HG02759 (cell line): ENCODE results near the gene SMOC1.

ENCODE experiments used
- ATAC-seq: cut with Tn5 transposase; IDR thresholded peaks from one replicate; pipeline ENCODE4 v1.9.1; 2021; ENCODE audit warnings: mild to moderate bottlenecking, moderate library complexity; ENCODE audit not compliant: unreplicated experiment

SMOC1 gene

DNA sequence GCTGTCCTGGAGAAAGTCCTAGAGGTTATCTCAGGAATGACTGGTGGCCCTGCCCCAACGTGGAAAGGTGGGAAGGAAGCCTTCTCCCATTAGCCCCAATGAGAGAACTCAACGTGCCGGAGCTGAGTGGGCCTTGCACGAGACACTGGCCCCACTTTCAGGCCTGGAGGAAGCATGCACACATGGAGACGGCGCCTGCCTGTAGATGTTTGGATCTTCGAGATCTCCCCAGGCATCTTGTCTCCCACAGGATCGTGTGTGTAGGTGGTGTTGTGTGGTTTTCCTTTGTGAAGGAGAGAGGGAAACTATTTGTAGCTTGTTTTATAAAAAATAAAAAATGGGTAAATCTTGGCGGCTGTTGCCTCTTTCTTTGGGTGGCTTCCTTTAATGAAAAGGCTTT, 152.8 kb downstream of the SMOC1 start:
- no peak for ATAC-seq

DNA sequence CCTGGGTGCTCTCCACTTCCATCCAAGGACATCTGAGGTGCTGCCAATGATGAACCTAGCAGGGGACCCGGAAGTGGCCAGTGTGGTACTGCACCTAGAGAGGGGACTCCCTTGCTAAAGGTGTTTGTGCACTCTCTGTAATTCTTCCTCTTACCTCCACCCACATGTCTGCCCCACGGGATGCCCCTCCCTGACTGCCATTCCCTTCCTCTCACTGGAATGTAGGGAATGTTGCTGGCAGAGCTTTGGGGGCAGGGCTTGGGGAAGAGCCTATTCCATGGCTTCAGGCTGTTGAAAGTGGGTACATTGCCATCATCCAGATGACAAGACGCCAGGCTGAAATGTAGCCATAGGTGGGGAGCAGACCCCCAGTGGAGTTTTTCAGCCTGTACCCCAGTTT, 153.2 kb downstream of the SMOC1 start:
- ATAC-seq: no peak

- ATAC-seq: no peak
These were observed 153.9 kb downstream of the SMOC1 start for GRCh38 chr14:70033116-70033515.

DNA sequence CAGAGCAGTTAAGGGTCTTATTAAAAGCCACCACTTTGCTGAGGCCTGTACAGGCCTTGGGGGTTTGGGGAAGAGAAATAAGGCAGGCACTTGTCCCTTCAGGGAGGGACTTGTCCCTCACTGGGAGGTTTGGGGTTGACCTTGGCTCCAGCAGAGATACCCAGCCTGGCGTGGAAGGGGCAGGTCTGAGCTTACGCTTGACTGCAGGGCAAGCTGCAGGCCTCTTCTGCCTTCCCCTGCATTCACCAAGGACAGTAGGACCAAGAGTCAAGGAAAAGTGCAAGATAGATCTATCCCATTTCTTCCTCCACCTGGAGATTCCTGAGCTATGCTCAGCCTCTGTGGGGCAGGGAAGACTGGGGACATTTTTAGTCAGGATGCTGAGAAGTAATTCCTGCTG, 154.3 kb downstream of the SMOC1 start:
- ATAC-seq: no peak

DNA sequence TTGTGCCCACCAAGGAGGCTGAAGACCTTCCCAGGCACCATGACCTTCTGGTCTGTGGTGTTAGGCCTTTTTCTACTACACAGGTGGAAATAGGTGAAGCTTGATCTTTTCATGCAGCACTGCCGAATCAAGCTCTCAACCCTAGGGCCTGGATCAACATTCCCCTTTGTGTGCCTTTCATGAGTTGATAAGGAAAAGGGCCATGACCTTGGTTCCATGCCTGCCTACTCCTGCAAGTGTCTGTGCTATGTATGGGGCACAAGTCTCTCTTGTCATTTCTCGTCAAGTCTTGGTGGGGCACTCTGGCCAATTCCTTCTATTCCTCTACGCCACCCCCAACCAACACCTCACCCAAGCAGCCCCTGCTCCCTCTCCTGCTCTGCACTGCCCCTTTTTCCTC, 155.0 kb downstream of the SMOC1 start:
- ATAC-seq: no peak

DNA sequence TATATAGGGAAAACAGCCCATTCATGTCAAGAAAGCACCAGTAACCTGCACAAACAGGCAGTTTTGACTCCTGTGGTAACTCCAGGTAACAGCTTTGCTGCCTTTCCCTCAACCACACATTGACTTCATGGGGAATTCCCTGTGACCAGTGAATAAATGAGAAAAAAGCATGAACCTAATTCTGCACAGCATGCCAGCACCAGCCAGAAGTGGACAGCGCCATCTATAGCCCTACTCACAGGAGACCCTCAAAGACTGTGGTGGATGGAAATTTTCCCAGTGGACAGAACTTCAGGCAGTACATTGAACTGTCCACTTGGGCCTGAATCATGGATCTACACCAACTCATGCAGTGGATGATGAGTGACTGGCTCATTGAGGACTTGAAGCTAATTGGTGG, 157.4 kb downstream of the SMOC1 start:
- ATAC-seq: no peak

DNA sequence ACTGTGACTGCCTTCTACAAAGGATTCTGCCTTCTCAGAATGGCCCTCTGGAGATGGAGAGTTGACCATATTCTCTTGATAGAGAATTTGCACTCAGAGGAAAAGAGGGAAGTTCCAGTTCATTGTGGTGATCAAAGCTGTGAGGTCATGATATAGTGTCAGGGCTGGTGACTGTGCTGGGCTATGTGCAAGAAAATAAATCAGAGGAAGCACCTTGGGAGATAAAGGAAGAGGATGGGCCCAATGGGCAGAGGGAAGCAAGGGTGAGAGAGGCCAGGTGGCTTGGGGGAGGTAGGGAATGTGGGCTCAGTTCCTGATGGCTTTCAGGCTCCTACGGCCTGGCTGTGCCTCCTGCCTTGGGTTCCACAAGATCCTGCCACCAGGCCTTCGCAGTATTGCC, 163.8 kb downstream of the SMOC1 start:
- ATAC-seq: no peak

DNA sequence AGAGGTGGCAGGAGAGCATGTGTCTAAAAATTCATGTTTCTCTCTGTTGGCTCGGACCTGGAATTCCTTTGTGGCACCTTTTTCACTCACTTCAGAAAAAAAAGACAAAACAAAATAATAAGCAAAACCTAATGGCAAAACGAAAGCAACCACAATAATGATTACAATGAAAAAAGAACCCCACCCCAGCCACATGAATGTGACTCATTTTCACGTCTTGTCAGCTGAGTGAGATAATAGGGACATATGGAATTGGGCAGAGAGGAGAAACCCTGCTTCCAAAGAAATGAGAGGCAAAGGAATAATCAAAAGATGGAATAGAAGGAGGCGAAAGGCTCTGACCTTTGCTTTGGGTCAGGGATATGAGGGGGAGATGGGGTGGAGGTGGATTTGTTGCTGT, 166.1 kb downstream of the SMOC1 start:
- no peak for ATAC-seq

- ATAC-seq: no peak
These were observed 166.8 kb downstream of the SMOC1 start for GRCh38 chr14:70045844-70046535.

GRCh38 chr14:70047598-70048312, 168.5 kb downstream of the SMOC1 start:
- ATAC-seq: no peak

- ATAC-seq: no peak
These were observed 169.1 kb downstream of the SMOC1 start for GRCh38 chr14:70048313-70048654.

DNA sequence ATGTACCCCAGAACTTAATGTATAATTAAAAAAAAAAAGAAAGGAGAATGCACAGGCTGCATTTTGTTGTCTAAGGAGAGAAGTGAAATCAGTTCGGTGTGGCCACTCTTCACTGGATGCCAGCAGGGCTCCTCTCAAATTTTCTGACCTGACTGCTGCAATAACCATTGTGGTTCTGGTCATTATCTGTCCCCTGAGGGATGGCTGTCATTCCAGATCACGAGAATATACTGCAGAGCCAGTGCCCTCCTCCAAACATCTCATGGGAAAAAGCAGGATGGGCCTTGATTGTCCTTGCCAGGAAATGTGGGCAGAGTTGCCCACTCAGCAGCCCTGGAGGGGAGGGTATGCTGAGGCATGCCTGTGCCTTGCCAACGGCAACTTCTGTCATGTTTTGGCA, 170.4 kb downstream of the SMOC1 start:
- ATAC-seq: no peak

DNA sequence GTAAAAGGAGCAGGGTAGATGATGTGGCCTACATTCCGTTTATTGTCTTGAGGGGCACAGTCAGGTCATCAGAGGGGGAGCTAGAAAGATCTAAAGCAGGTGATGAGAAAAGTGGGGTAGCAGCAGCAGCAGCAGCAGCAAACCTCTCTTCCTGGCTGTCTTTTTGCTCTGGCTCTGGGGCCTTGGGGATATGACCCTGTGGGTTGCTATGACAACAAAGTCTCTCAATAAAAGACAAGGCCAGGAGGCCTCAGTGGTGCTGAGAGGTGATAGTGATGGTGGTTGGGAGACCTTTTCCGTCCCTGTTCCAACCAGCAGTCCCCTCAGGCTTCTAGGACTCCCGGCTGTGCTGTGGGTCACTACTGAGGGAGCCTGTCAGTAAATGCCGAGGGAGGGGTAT, 170.9 kb downstream of the SMOC1 start:
- ATAC-seq: no peak

DNA sequence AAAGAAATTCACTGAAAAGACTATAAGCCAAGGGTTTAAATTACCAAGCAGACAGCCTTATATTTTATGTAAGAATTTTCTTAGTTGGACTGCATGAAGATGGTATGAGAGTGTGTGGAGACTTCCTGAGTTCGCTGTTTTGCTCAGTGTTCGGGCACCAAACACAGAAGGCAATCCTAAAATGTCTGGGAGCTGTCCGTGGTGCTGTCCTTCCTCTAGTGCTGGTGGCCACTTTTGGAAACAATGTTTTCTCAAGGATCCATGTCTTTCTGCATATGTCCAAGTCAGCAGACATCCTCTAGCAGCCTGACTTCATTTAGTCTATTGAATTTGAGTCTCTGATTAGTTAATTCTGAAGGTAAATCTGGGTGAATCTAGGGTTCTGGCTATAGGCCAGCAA, 173.8 kb downstream of the SMOC1 start:
- ATAC-seq: no peak

DNA sequence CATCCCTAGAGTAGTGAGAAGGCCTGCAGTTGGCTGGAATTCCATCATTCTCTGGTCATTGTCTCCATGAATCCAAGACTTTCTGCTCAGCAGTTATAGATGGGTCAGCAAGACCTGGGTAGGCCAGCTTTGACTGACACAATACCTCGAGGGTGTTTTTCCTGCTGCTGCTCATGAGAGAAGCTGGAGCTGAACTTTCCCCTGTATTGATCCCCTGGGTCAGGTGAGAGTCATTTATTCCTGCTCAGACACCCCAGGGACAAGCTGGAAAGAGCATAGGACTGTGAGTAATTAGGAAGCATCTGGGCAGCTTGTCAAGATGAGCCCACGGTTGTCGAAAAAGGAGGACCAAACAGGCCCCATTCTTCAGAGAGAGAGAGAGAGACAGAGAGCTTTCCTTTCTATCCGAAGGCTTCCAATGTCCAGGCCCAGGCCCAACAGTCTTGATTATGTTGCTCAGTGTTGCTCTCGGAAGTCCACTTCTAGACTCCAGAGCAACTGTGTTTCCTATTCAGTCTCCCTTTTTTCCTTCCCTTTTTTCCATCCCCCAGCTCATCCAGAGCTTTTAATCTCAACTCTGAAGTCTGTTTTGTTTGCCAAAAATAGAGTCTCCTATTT, 178.4 kb downstream of the SMOC1 start:
- no peak for ATAC-seq

- ATAC-seq: no peak
These were observed 180.3 kb downstream of the SMOC1 start for GRCh38 chr14:70059545-70059944.

- ATAC-seq: no peak
These were observed 181.9 kb downstream of the SMOC1 start for GRCh38 chr14:70061108-70061507.

DNA sequence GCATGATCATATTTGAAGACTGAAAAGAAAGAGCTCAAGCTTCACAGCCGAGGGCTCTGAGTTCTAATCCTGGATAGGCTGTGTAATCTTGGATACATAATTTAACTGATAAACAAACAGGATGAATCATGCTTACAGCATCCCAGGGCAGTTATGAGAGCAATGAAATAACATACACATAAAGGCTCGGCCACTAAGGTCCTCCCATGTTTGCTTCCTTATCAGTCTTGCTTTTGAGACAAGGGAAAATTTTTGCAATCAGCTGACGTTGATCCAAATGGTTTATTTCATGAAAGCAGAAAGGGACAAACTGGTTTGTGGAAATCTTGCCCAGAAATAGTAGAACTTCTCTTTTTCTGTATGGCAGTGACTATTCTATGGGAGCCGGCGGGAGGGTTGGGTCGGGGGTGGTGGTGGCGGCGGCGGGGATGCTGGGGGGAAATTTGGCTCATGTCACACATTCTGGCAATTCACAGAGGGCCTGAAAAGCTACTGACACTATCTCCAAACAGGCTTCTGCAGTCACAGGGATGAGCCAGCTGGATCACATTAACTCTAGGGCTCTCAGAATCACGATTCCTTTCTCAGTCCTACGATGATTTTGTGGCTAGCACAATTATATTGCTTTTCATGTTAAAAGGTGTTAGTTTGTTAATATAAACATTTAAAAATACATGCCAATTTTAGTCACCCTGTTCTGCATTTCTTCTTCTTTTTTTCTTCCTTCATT, 185.1 kb downstream of the SMOC1 start:
- ATAC-seq: no peak

DNA sequence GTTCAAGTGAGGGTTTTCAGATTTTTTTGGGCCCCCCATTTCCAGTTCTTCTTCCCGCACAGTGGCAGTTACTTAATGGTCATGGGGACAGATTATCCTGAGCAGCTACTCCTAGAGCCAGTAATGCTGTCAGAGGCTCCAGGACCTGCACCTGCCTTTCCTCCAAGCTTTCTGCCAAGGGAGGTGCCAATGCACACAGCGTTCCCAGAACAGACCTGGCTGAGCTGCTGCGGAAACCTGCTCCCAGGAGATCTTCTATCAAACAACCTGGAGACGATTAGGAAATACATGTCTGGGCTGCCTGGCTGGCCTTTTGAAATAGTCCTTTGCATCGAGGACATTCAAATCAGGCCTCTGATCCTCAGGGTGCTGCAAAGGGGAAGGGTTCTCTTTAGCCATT, 188.6 kb downstream of the SMOC1 start:
- no peak for ATAC-seq

GRCh38 chr14:70069186-70069585, 190.0 kb downstream of the SMOC1 start:
- no peak for ATAC-seq

DNA sequence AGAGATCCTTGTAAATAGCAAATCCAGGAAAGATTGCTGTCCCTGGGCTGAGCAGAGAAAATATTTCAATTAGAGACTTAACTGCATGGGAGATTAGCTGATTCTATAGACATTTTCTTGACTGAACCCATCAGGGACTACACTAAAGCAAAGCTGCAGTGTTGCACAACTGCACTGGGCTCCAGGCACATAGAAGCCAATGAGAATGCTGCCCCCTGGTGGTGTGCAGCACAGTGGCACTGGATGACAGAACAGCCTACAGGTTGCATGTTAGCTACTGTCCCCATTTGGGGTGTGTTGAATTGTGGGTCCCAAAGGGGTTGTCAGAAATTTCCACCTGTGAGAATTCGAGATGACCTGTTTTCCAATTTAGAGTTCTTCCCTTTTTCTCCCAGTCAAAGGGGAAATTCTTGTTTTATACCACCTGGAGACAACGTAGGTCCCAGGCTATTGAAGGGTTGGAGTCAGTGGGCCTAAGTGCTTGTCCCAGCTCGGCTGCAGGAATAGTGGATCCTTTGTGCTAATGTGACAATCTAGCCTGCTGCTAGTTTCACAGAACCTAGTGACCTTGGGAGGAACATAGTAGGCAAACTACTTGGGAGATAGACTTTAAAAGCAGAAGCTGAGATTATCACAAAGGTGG, 194.8 kb downstream of the SMOC1 start:
- peak; percentile 53 for ATAC-seq
